ENCODE results near the gene BRINP3. TPM values are rescaled to one million over a fixed set of nuclear protein-coding genes. Genes with fewer than 3 reads are reported as not detected.

The BRINP3 gene
- total RNA-seq, 1 experiment from 2014 or later = not detected

- H3K56ac ChIP-seq (ENCODE audit: insufficient read length, low read depth, low read length) = no peak overlapping the region
- no peaks in the 10 kb centered on the region for H3K36me3 Mint-ChIP-seq (ENCODE audit: insufficient read depth in 1 of 3, low read depth in 3 of 3)
- H2BK20ac ChIP-seq (ENCODE audit: low read depth, low read length, poor library complexity, severe bottlenecking) = no peak overlapping the region
- H3K4me1 ChIP-seq (ENCODE audit: insufficient read depth, low read length) = no peaks in the 10 kb centered on the region
- H4K20me1 ChIP-seq (ENCODE audit: control insufficient read depth, insufficient read depth, insufficient read length) = no peaks in the 10 kb centered on the region
- H4K8ac ChIP-seq (replicated peaks; ENCODE audit: insufficient read length, low read depth, low read length) = no peak overlapping the region
- no peak overlapping the region for H3K9ac ChIP-seq (ENCODE audit: extremely low read depth, insufficient read length, low read length)
- H3K27me3 ChIP-seq (ENCODE audit: insufficient read depth, low read length) = no peaks in the 10 kb centered on the region
- H3K9me3 Mint-ChIP-seq = no peaks in the 10 kb centered on the region
- no peak overlapping the region for H3K4ac ChIP-seq (ENCODE audit: low read depth, low read length)
- H3K27ac Mint-ChIP-seq = no peak overlapping the region
- H3K27ac ChIP-seq (ENCODE audit: insufficient read length, low read depth, low read length) = no peak overlapping the region
- no peak overlapping the region for H3K18ac ChIP-seq (ENCODE audit: insufficient read length, low read depth, low read length)
- H4K5ac ChIP-seq (ENCODE audit: insufficient read length, low read depth, low read length) = no peak overlapping the region
- H3K14ac ChIP-seq (ENCODE audit: insufficient read depth, low read length) = no peak overlapping the region
- no peak overlapping the region for H3K4me2 ChIP-seq (ENCODE audit: insufficient read depth, insufficient read length, low read length)
- no peak overlapping the region for H2AFZ ChIP-seq (ENCODE audit: low read length)
- no peaks in the 10 kb centered on the region for H3K79me2 ChIP-seq (ENCODE audit: insufficient read depth, low read length)
- DNase-seq = no peak
- no peaks in the 10 kb centered on the region for H3K27me3 Mint-ChIP-seq (ENCODE audit: low read depth)
- no peak overlapping the region for H3K23ac ChIP-seq (ENCODE audit: insufficient read length, low read depth, low read length)
- no peak for TF ChIP-seq CTCF (conservative IDR thresholded peaks at IDR 0.05)
- WGBS (ENCODE audit: extremely low coverage, insufficient read length, low lambda C conversion rate) = no CpG with 5 or more reads among the region's 2 CpGs
- no peaks in the 10 kb centered on the region for H3K79me1 ChIP-seq (ENCODE audit: insufficient read depth, low read depth, low read length, poor library complexity, severe bottlenecking)
- no peaks in the 10 kb centered on the region for H3K9me3 ChIP-seq (ENCODE audit: control insufficient read depth, low read depth, low read length)
- no peak overlapping the region for H2AK5ac ChIP-seq (ENCODE audit: insufficient read length, low read length)
- no peak overlapping the region for H3K4me3 Mint-ChIP-seq
- no peak overlapping the region for H3T11ph ChIP-seq (ENCODE audit: low read length)
- H2BK5ac ChIP-seq (ENCODE audit: insufficient read length, low read length) = no peak overlapping the region
- H3K4me1 Mint-ChIP-seq = no peaks in the 10 kb centered on the region
- H4K91ac ChIP-seq (ENCODE audit: insufficient read length, low read depth, low read length) = no peak overlapping the region
- no peak overlapping the region for H2BK120ac ChIP-seq (ENCODE audit: low read depth, low read length, poor library complexity, severe bottlenecking)
- no peak overlapping the region for H2BK12ac ChIP-seq (ENCODE audit: insufficient read length, low read depth, low read length)
- H2BK15ac ChIP-seq (ENCODE audit: low read depth, low read length) = no peak overlapping the region
- H3K23me2 ChIP-seq (ENCODE audit: insufficient read length, low read depth, low read length, poor library complexity, severe bottlenecking) = no peaks in the 10 kb centered on the region
These were observed 100.4 kb downstream of the BRINP3 start for GRCh38 chr1:190377294-190377693.
